GM12878 (cell line): ENCODE data around the gene KRTAP12-1. TPM values are rescaled to one million over a fixed set of nuclear protein-coding genes. Genes with fewer than 3 reads are reported as not detected.

Experiments used
- ATAC-seq: fragments of 200-7000 bp; cut with Tn5 transposase; 3 replicates; pipeline ENCODE4 v1.9.1; 2020; ENCODE audit warnings: mild to moderate bottlenecking, moderate library complexity
- BruUV-seq: library from RNA; stranded (reverse); fragments of 400-500 nt; replicated peaks from 2 replicates; lab custom pipeline; 2021; lab: Mats Ljungman, UMichigan
- CTCF ChIA-PET: fragments of 300-600 bp; sonication (Branson Sonifier 250); formaldehyde crosslinking; extraction: SDS; loops from one replicate; lab custom pipeline; 2021; ENCODE audit warnings: inconsistent platforms; lab: Yijun Ruan, JAX
- POLR2A ChIA-PET: fragments of 350-600 bp; formaldehyde crosslinking; extraction: SDS; loops from one replicate; lab custom pipeline; 2021; ENCODE audit warnings: inconsistent platforms; lab: Charles Lee
- RAD21 ChIA-PET: fragments of 300-600 bp; sonication (Branson Sonifier 250); formaldehyde crosslinking; loops from one replicate; lab custom pipeline; 2023; ENCODE audit warnings: antibody characterized with exemption; ENCODE audit not compliant: unreplicated experiment; lab: Charles Lee
- SMC1A ChIA-PET: fragments of 300-600 bp; sonication (Branson Sonifier 250); formaldehyde crosslinking; loops from one replicate; lab custom pipeline; 2023; ENCODE audit not compliant: unreplicated experiment, uncharacterized antibody; lab: Charles Lee
- DNase-seq: peaks from one replicate; pipeline ENCODE4 v3.0.0-alpha.2; 2011; ENCODE audit warnings: low read depth, low spot score
- FAIRE-seq: peaks from 3 replicates; lab custom pipeline; 2011; peaks lifted over from hg19 to GRCh38; lab: Jason Lieb, UNC
- H2AFZ ChIP-seq: 2 replicates; pipeline ENCODE4 v1.6.0; 2011; ENCODE audit warnings: low read depth, low read length, control low read depth; ENCODE audit not compliant: control insufficient read depth
- H3K27ac ChIP-seq: 2 replicates; pipeline ENCODE4 v1.5.1; 2011; ENCODE audit warnings: control low read depth; ENCODE audit not compliant: control insufficient read depth, insufficient read depth
- H3K27me3 ChIP-seq, 2 experiments: replicated peaks in 1 of 2; 2 replicates each; pipeline versions ENCODE4 v1.6.0 to v1.6.1; 2011; ENCODE audit warnings: low read length in 1 of 2; ENCODE audit not compliant: control insufficient read depth in 2 of 2, insufficient read depth in 2 of 2
- H3K36me3 ChIP-seq, 2 experiments: 2 replicates each; pipeline ENCODE4 v1.5.1; 2011; ENCODE audit warnings: low read length in 1 of 2; ENCODE audit not compliant: control insufficient read depth in 2 of 2, insufficient read depth in 2 of 2
- H3K4me1 ChIP-seq: 2 replicates; pipeline ENCODE4 v1.6.1; 2011; ENCODE audit warnings: mild to moderate bottlenecking, low read length, moderate library complexity, mixed read lengths; ENCODE audit not compliant: control insufficient read depth, insufficient read depth
- H3K4me2 ChIP-seq: 2 replicates; pipeline ENCODE4 v1.6.0; 2011; ENCODE audit warnings: control low read depth; ENCODE audit not compliant: control insufficient read depth, insufficient read depth
- H3K4me3 ChIP-seq: fragments of 200-600 bp; sonication (generic); 2 replicates; pipeline ENCODE4 v1.5.1; 2016
- H3K79me2 ChIP-seq: 2 replicates; pipeline ENCODE4 v1.6.0; 2011; ENCODE audit warnings: low read length; ENCODE audit not compliant: control insufficient read depth, insufficient read depth
- H3K9ac ChIP-seq: 2 replicates; pipeline ENCODE4 v1.8.0; 2011; ENCODE audit warnings: low read length, control low read depth, mixed read lengths; ENCODE audit not compliant: control insufficient read depth, insufficient read depth
- H3K9me3 ChIP-seq: replicated peaks from 3 replicates; pipeline ENCODE4 v1.5.1; 2011; ENCODE audit warnings: mild to moderate bottlenecking, low read length; ENCODE audit not compliant: control insufficient read depth, insufficient read depth
- H4K20me1 ChIP-seq: 2 replicates; pipeline ENCODE4 v1.6.0; 2011; ENCODE audit not compliant: control insufficient read depth, insufficient read depth
- BCL3 ChIP-seq: IDR thresholded peaks from 2 replicates; pipeline ENCODE4 v1.6.1; 2011; ENCODE audit warnings: borderline replicate concordance, low read depth, mild to moderate bottlenecking, moderate library complexity, low read length; ENCODE audit not compliant: insufficient read depth, poor library complexity, severe bottlenecking
- FOS ChIP-seq: IDR thresholded peaks from 3 replicates; pipeline ENCODE4 v1.6.1; 2011; ENCODE audit warnings: borderline replicate concordance; ENCODE audit not compliant: insufficient read length; ENCODE audit errors: extremely low read depth
- GATAD2B ChIP-seq: fragments of 450-650 bp; conservative IDR thresholded peaks from 2 replicates; pipeline ENCODE4 v1.6.1; 2017; ENCODE audit warnings: low read depth, mild to moderate bottlenecking, moderate library complexity
- IRF3 ChIP-seq: fragments of 450-650 bp; IDR thresholded peaks from 2 replicates; pipeline ENCODE4 v1.6.1; 2014; ENCODE audit warnings: mild to moderate bottlenecking
- KAT2A ChIP-seq: conservative IDR thresholded peaks from 2 replicates; pipeline ENCODE4 v1.6.1; 2011; ENCODE audit warnings: low read depth, low read length; ENCODE audit not compliant: control insufficient read depth
- NBN ChIP-seq: fragments of 450-650 bp; IDR thresholded peaks from 2 replicates; pipeline ENCODE4 v1.6.1; 2016
- RBBP5 ChIP-seq: fragments of 200-600 bp; sonication (generic); conservative IDR thresholded peaks from 2 replicates; pipeline ENCODE4 v1.6.1; 2016
- ZBTB40 ChIP-seq: fragments of 450-650 bp; IDR thresholded peaks from 2 replicates; pipeline ENCODE4 v1.6.1; 2016; ENCODE audit warnings: mild to moderate bottlenecking, moderate library complexity, borderline replicate concordance
- ZNF687 ChIP-seq: fragments of 450-650 bp; IDR thresholded peaks from 2 replicates; pipeline ENCODE4 v1.6.1; 2017; ENCODE audit warnings: mild to moderate bottlenecking, moderate library complexity
- WGBS: methylation state at CpG from one replicate; pipeline ENCODE4 v1.1.6; 2016; ENCODE audit warnings: low lambda C conversion rate; ENCODE audit not compliant: insufficient replicate concordance, insufficient coverage; ENCODE audit errors: missing lambda C conversion rate; 5-methylcytosine and 5-hydroxymethylcytosine counted together
- in situ Hi-C: fragments of 300-500 bp; cut with MboI; formaldehyde crosslinking; loops from 9 replicates; pipeline ENCODE4 v1.14.3; 2018; ENCODE audit warnings: mixed read lengths
- intact Hi-C: fragments of 100-400 bp; cut with micrococcal nuclease; formaldehyde crosslinking; loops from one replicate; pipeline ENCODE4 v1.14.2; 2022; ENCODE audit not compliant: unreplicated experiment
- polyA plus RNA-seq, 11 experiments: library from polyadenylated mRNA; depleted of rRNA in 4 of 11; unstranded in 6 of 11; stranded (reverse) in 5 of 11; fragments of >200 nt; fragmentation: Nextera tagmentation in 4 of 11; fragmentation: Illumina TruSeq in 1 of 11; extraction: Ambion mirVana in 4 of 11; extraction: Trizol in 1 of 11; gene quantifications; 1 replicate in 1 of 11; 2 replicates in 10 of 11; pipeline versions ENCODE4 v1.2.1 to v1.2.3, GENCODE V29; 2011 to 2016; ENCODE audit warnings: inconsistent platforms in 2 of 11, missing spikeins in 2 of 11, low read depth in 1 of 11
- total RNA-seq, 4 experiments: library from RNA; depleted of rRNA in 3 of 4; stranded (reverse); fragments of >200 nt in 3 of 4; fragmentation: Illumina TruSeq in 1 of 4; extraction: Trizol in 1 of 4; gene quantifications; 2 replicates each; pipeline versions ENCODE4 v1.2.1 to v1.2.3, GENCODE V29; 2013 to 2021

Gene KRTAP12-1
- total and polyA plus RNA-seq, 10 of the 15 experiments (the other 5 are each of a cell fraction or from before 2014, with no cell fraction given), result not detected

GRCh38 chr21:44684077-44684476 lies 2.1 kb upstream of the KRTAP12-1 start (continued):
- TF ChIP-seq KAT2A (no peak), FOS (no peak), ZNF687 (no peak)

- H3K9ac ChIP-seq, result no peak overlapping the region
- BruUV-seq, result no TSS peak
- no peaks in the 10 kb centered on the region for H3K9me3 ChIP-seq
- RAD21 ChIA-PET, result no interaction called here
- H3K27me3 ChIP-seq, result peaks cover 0 to 1% of the 10 kb centered on the region in 2 experiments; a peak in 2 of 4 replicates
- in situ Hi-C loops, result no loop called here
- H3K4me1 ChIP-seq, result no peaks in the 10 kb centered on the region; the same call in 1 of the 2 replicates
- no peaks in the 10 kb centered on the region for H4K20me1 ChIP-seq
- 42% methylated on average over 14 of the region's 15 CpGs for WGBS
- no peak overlapping the region for H2AFZ ChIP-seq
- no peak overlapping the region for H3K4me2 ChIP-seq
- no peak for TF ChIP-seq NBN
- no peak for TF ChIP-seq IRF3
- no peak for TF ChIP-seq ZBTB40
- TF ChIP-seq GATAD2B, result no peak
- TF ChIP-seq BCL3, result no peak
- no peak for TF ChIP-seq RBBP5
- no peak for DNase-seq
- intact Hi-C loops, result no loop called here
- H3K27ac ChIP-seq, result no peak overlapping the region
- CTCF ChIA-PET, result no interaction called here
- H3K36me3 ChIP-seq, result no peaks in the 10 kb centered on the region
- FAIRE-seq, result no peak
- no peaks in the 10 kb centered on the region for H3K79me2 ChIP-seq
- SMC1A ChIA-PET, result interaction anchor here (1.3 kb wide), 1 partner anchor 60 kb away, joined by 3 read pairs; no protein-coding TSS in a partner anchor
- POLR2A ChIA-PET, result no interaction called here
- no peak overlapping the region for H3K4me3 ChIP-seq
- no peak for ATAC-seq
Measured at GRCh38 chr21:44682580-44683151, 703 bp upstream of the KRTAP12-1 start.
